ENCODE results near the gene FGD4. TPM values are rescaled to one million over a fixed set of nuclear protein-coding genes. Genes with fewer than 3 reads are reported as not detected.
A peak's percentile ranks its signal among the peaks of the same experiment; 100 is the strongest.

FGD4 gene
- total and polyA plus RNA-seq, 2 donors (not counting 3 experiments of a cell fraction or from before 2014, with no cell fraction given): 6.6 to 44.7 TPM

DNA sequence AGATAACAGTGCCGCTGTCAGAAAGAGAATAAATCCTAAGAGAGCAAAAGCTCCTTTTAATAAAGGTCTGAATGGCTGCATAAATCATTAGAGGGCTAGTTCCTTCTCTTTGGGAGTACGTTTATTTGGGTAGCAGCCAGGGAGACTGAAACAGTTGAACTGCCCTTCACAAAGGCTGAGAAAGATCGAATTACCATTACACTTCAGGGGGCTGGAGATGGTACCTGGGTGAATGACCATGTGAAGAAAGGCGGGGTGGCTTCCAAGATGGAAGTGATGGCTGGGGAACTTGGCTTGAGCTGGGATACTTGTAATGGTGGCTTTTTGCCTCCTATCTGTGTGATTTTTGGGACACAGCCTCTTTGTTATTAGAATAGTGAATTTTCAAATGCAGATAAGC lies 1.7 kb upstream of the FGD4 start:
- Histone ChIP-seq H3K4me1 (ENCODE audit: control insufficient read depth, extremely low read depth, insufficient read depth, low read length) (peaks cover 6% of the 10 kb centered on the region), H3K9me3 (replicated peaks; ENCODE audit: control insufficient read depth, insufficient read depth, low read length) (no peaks in the 10 kb centered on the region), H3K27ac (ENCODE audit: insufficient read depth, low read depth, low read length) (no peak overlapping the region), H3K4me3 (replicated peaks in 1 of 3; ENCODE audit: insufficient read depth in 1 of 3, low read depth in 1 of 3, low read length in 3 of 3) (no peak overlapping the region), H4K20me1 (replicated peaks; ENCODE audit: control insufficient read depth, extremely low read depth, insufficient read depth, low read length) (no peaks in the 10 kb centered on the region), H3K9me1 (replicated peaks; ENCODE audit: control insufficient read depth, extremely low read depth, insufficient read depth, low read length) (no peaks in the 10 kb centered on the region), H3K4me2 (ENCODE audit: insufficient read depth, low read length) (no peak overlapping the region), H3K79me2 (ENCODE audit: control insufficient read depth, insufficient read depth, low read length) (peaks cover 12% of the 10 kb centered on the region), H2AFZ (ENCODE audit: low read depth, low read length) (peak overlapping the region; percentile 7), H3K9ac (replicated peaks; ENCODE audit: extremely low read depth, insufficient read depth, low read length) (no peak overlapping the region), H3K27me3 (ENCODE audit: control insufficient read depth in 2 of 2, insufficient read depth in 2 of 2, low read length in 2 of 2) (no peaks in the 10 kb centered on the region), H3K36me3 (ENCODE audit: control insufficient read depth in 2 of 2, extremely low read depth in 1 of 2, insufficient read depth in 2 of 2, low read length in 2 of 2) (no peaks in the 10 kb centered on the region)
- BruUV-seq (replicated peaks): no TSS peak
- FAIRE-seq: no peak
- TF ChIP-seq MYC (IDR thresholded peaks at IDR 0.05; ENCODE audit: low read depth, low read length) (no peak), MAX (IDR thresholded peaks at IDR 0.05; ENCODE audit: insufficient read depth, insufficient read length) (no peak), CTCF (IDR thresholded peaks at IDR 0.05; ENCODE audit: extremely low read depth in 1 of 2, insufficient read depth in 1 of 2, low read depth in 1 of 2, low read length in 2 of 2) (no peak), POLR2A (IDR thresholded peaks at IDR 0.05; ENCODE audit: low read depth, low read length) (no peak), GATA2 (IDR thresholded peaks at IDR 0.05; ENCODE audit: insufficient read depth, insufficient read length, low read depth, low read length) (no peak), FOS (IDR thresholded peaks at IDR 0.05; ENCODE audit: borderline replicate concordance, insufficient read depth, low read length) (no peak), EZH2 (IDR thresholded peaks at IDR 0.05; ENCODE audit: borderline replicate concordance, low read depth, low read length, severe bottlenecking) (no peak), POLR2AphosphoS5 (IDR thresholded peaks at IDR 0.05; ENCODE audit: insufficient read depth, low read depth, low read length) (no peak), JUN (IDR thresholded peaks at IDR 0.05; ENCODE audit: borderline replicate concordance, insufficient read depth, insufficient read length, low read depth) (no peak)
- ChIA-PET POLR2A (no interaction called here), CTCF (interaction anchor here (2.8 to 3.7 kb wide), 2 partner anchors 58 to 274 kb away, joined by 21 to 29 read pairs; no protein-coding TSS in a partner anchor)
- dilution Hi-C loops (cut with MboI; ENCODE audit: extremely low pct_ligation_motif_present, low sequenced_read_pairs): no loop called here
- intact Hi-C loops (cut with micrococcal nuclease): no loop called here
- no peak for DNase-seq (ENCODE audit: low read depth, low spot score)

All from endothelial cell of umbilical vein (primary cell).